GM12891 (cell line): ENCODE measurements around the gene UIMC1.

Source experiments
- PAX5 ChIP-seq: IDR thresholded peaks from 2 replicates; pipeline ENCODE4 v1.6.1; 2011; ENCODE audit warnings: low read length, moderate library complexity, mild to moderate bottlenecking; ENCODE audit not compliant: insufficient read depth, severe bottlenecking
- POLR2A ChIP-seq: IDR thresholded peaks from 2 replicates; pipeline ENCODE4 v1.6.1; 2011; ENCODE audit warnings: low read depth, low read length, control low read depth
- POLR2AphosphoS5 ChIP-seq: IDR thresholded peaks from 2 replicates; pipeline ENCODE4 v1.6.1; 2011; ENCODE audit warnings: low read depth, low read length, control low read depth
- POU2F2 ChIP-seq: IDR thresholded peaks from 2 replicates; pipeline ENCODE4 v1.6.1; 2011; ENCODE audit warnings: low read depth, mild to moderate bottlenecking, control low read depth, low read length, moderate library complexity
- SPI1 ChIP-seq: IDR thresholded peaks from 2 replicates; pipeline ENCODE4 v1.6.1; 2011; ENCODE audit warnings: low read depth, low read length, control low read depth
- TAF1 ChIP-seq: IDR thresholded peaks from 2 replicates; pipeline ENCODE4 v1.6.1; 2011; ENCODE audit warnings: low read depth, low read length, control low read depth

DNA sequence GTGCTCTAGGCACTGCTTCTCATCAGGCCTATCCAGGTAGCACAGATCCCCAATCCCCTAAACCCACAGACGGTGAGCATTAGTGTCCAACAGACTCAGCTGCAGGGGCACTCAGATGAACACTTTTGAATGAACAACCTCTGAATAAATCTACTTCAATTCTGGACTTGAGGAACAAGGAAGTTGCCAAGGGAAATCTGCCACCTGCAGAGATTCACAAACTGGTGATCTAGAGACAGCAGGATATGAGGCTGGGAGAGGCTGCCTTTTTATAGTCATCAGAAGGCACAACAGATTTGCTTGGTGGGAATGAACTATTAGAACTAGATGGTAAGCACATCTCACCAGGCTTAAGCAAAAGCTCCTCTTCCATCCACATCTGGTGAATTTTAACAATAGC, 100.5 kb downstream of the UIMC1 start:
- TF ChIP-seq TAF1 = no peak
- TF ChIP-seq POLR2AphosphoS5 = no peak
- TF ChIP-seq SPI1 = no peak
- no peak for TF ChIP-seq POLR2A
- no peak for TF ChIP-seq PAX5
- TF ChIP-seq POU2F2 = no peak
